HL-60 (cell line): Measurements from ENCODE around the gene MACROD1.

ENCODE experiments used
- POLR2AphosphoS5 ChIP-seq: IDR thresholded peaks from 2 replicates; pipeline ENCODE4 v1.6.1; 2012; ENCODE audit warnings: low read depth
- TF ChIP-seq, protein P1 (sequence below): IDR thresholded peaks from one replicate; pipeline ENCODE4 v1.5.1; 2011; ENCODE audit warnings: low read length, control low read depth, inconsistent platforms; ENCODE audit not compliant: insufficient read depth
- TF ChIP-seq, protein P2 (sequence below): IDR thresholded peaks from 2 replicates; pipeline ENCODE4 v1.6.1; 2012; ENCODE audit warnings: low read depth; ENCODE audit not compliant: insufficient replicate concordance

DNA sequence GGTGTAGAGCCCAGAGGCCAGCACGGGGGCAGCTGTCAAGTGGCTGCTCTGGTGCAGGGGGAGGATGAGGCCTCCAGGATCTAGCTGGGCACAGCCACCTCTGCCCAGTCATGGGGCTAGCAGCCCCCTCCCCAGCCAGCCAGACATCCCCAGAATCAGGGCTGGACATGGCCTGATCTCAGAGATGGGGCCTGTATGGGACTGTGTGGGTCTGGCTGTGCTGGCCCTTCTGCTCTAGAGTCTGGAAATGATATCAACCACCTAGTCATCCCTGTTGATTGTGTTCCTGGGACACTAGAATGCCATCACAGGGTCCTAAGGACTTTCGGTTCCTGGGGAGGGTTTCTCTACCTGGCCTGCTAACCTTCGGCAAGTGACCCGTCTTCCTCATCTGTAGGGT, 127.4 kb downstream of the MACROD1 start:
- TF ChIP-seq, protein P1, sequence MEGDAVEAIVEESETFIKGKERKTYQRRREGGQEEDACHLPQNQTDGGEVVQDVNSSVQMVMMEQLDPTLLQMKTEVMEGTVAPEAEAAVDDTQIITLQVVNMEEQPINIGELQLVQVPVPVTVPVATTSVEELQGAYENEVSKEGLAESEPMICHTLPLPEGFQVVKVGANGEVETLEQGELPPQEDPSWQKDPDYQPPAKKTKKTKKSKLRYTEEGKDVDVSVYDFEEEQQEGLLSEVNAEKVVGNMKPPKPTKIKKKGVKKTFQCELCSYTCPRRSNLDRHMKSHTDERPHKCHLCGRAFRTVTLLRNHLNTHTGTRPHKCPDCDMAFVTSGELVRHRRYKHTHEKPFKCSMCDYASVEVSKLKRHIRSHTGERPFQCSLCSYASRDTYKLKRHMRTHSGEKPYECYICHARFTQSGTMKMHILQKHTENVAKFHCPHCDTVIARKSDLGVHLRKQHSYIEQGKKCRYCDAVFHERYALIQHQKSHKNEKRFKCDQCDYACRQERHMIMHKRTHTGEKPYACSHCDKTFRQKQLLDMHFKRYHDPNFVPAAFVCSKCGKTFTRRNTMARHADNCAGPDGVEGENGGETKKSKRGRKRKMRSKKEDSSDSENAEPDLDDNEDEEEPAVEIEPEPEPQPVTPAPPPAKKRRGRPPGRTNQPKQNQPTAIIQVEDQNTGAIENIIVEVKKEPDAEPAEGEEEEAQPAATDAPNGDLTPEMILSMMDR = no peak
- TF ChIP-seq, protein P2, sequence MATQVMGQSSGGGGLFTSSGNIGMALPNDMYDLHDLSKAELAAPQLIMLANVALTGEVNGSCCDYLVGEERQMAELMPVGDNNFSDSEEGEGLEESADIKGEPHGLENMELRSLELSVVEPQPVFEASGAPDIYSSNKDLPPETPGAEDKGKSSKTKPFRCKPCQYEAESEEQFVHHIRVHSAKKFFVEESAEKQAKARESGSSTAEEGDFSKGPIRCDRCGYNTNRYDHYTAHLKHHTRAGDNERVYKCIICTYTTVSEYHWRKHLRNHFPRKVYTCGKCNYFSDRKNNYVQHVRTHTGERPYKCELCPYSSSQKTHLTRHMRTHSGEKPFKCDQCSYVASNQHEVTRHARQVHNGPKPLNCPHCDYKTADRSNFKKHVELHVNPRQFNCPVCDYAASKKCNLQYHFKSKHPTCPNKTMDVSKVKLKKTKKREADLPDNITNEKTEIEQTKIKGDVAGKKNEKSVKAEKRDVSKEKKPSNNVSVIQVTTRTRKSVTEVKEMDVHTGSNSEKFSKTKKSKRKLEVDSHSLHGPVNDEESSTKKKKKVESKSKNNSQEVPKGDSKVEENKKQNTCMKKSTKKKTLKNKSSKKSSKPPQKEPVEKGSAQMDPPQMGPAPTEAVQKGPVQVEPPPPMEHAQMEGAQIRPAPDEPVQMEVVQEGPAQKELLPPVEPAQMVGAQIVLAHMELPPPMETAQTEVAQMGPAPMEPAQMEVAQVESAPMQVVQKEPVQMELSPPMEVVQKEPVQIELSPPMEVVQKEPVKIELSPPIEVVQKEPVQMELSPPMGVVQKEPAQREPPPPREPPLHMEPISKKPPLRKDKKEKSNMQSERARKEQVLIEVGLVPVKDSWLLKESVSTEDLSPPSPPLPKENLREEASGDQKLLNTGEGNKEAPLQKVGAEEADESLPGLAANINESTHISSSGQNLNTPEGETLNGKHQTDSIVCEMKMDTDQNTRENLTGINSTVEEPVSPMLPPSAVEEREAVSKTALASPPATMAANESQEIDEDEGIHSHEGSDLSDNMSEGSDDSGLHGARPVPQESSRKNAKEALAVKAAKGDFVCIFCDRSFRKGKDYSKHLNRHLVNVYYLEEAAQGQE = no peak
- TF ChIP-seq POLR2AphosphoS5 = no peak
